Measurements from ENCODE around the gene CTIF.

The CTIF gene

GRCh38 chr18:48819781-48820482, 281.1 kb downstream of the CTIF start:
- DNase-seq (ENCODE audit: low read depth), result no peak

GRCh38 chr18:48820483-48821250, 281.8 kb downstream of the CTIF start:
- no peak for DNase-seq (ENCODE audit: low read depth)

GRCh38 chr18:48821251-48821590, 282.4 kb downstream of the CTIF start:
- no peak for DNase-seq (ENCODE audit: low read depth)

GRCh38 chr18:48821845-48822244, 283.0 kb downstream of the CTIF start:
- DNase-seq (ENCODE audit: low read depth), result no peak

- DNase-seq (ENCODE audit: low read depth), result no peak
These were observed 285.6 kb downstream of the CTIF start for GRCh38 chr18:48824231-48824970.

- peak; percentile 31 for DNase-seq (ENCODE audit: low read depth)
These were observed 286.4 kb downstream of the CTIF start for GRCh38 chr18:48825101-48825745.

GRCh38 chr18:48826271-48826670, 287.4 kb downstream of the CTIF start:
- DNase-seq (ENCODE audit: low read depth), result no peak

GRCh38 chr18:48826806-48827205, 288.0 kb downstream of the CTIF start:
- no peak for DNase-seq (ENCODE audit: low read depth)

GRCh38 chr18:48827291-48828193, 288.7 kb downstream of the CTIF start:
- DNase-seq (ENCODE audit: low read depth), result peak; percentile 49

- no peak for DNase-seq (ENCODE audit: low read depth)
These were observed 289.3 kb downstream of the CTIF start for GRCh38 chr18:48828194-48828545.

- DNase-seq (ENCODE audit: low read depth), result no peak
These were observed 290.0 kb downstream of the CTIF start for GRCh38 chr18:48828691-48829442.

GRCh38 chr18:48829443-48830149, 290.8 kb downstream of the CTIF start:
- DNase-seq (ENCODE audit: low read depth), result no peak

GRCh38 chr18:48831113-48831759, 292.4 kb downstream of the CTIF start:
- no peak for DNase-seq (ENCODE audit: low read depth)

GRCh38 chr18:48831802-48832201, 293.0 kb downstream of the CTIF start:
- no peak for DNase-seq (ENCODE audit: low read depth)

GRCh38 chr18:48832938-48833700, 294.3 kb downstream of the CTIF start:
- peak; percentile 36 for DNase-seq (ENCODE audit: low read depth)

GRCh38 chr18:48833701-48834412, 295.0 kb downstream of the CTIF start:
- DNase-seq (ENCODE audit: low read depth), result no peak

GRCh38 chr18:48834413-48835031, 295.7 kb downstream of the CTIF start:
- peak; percentile 88 for DNase-seq (ENCODE audit: low read depth)

- no peak for DNase-seq (ENCODE audit: low read depth)
These were observed 296.3 kb downstream of the CTIF start for GRCh38 chr18:48835119-48835518.

Measured in fibroblast of gingiva (primary cell).